Smooth muscle cell (in vitro differentiated cells): ENCODE measurements around the gene PCDH9. TPM values are rescaled to one million over a fixed set of nuclear protein-coding genes. Genes with fewer than 3 reads are reported as not detected.

ENCODE experiments used
- DNase-seq: peaks from one replicate; lab custom pipeline; 2025; ENCODE audit not compliant: unreplicated experiment; lab: John Stamatoyannopoulos, UW
- H2AFZ ChIP-seq: fragments of 200-600 bp; sonication (generic); 2 replicates; pipeline ENCODE4 v1.6.0; 2016; ENCODE audit warnings: antibody characterized with exemption, low read depth, mild to moderate bottlenecking
- H3F3A ChIP-seq: fragments of 200-600 bp; sonication (generic); 2 replicates; pipeline ENCODE4 v1.6.0; 2017; ENCODE audit warnings: antibody characterized with exemption, low read depth
- H3K27ac ChIP-seq: fragments of 200-600 bp; sonication (generic); 2 replicates; pipeline ENCODE4 v1.5.1; 2016; ENCODE audit warnings: low read depth, mild to moderate bottlenecking
- H3K27me3 ChIP-seq: fragments of 200-600 bp; sonication (generic); 2 replicates; pipeline ENCODE4 v1.6.1; 2016; ENCODE audit warnings: low read depth, mild to moderate bottlenecking
- H3K36me3 ChIP-seq: fragments of 200-600 bp; sonication (generic); 2 replicates; pipeline ENCODE4 v1.5.1; 2016; ENCODE audit warnings: low read depth
- H3K4me1 ChIP-seq: fragments of 200-600 bp; sonication (generic); 2 replicates; pipeline ENCODE4 v1.5.1; 2016; ENCODE audit warnings: low read depth
- H3K4me2 ChIP-seq: fragments of 200-600 bp; sonication (generic); 2 replicates; pipeline ENCODE4 v1.6.0; 2016; ENCODE audit warnings: mild to moderate bottlenecking
- H3K4me3 ChIP-seq: fragments of 200-600 bp; sonication (generic); 2 replicates; pipeline ENCODE4 v1.5.1; 2016; ENCODE audit warnings: mild to moderate bottlenecking
- H3K79me2 ChIP-seq: fragments of 200-600 bp; sonication (generic); 2 replicates; pipeline ENCODE4 v1.6.0; 2016; ENCODE audit warnings: low read depth, mild to moderate bottlenecking
- H3K9ac ChIP-seq: fragments of 200-600 bp; sonication (generic); 2 replicates; pipeline ENCODE4 v1.6.0; 2016; ENCODE audit warnings: low read depth
- H3K9me3 ChIP-seq: fragments of 200-600 bp; sonication (generic); replicated peaks from 2 replicates; pipeline ENCODE4 v1.5.1; 2016; ENCODE audit warnings: low read depth
- H4K20me1 ChIP-seq: fragments of 200-600 bp; sonication (generic); 2 replicates; pipeline ENCODE4 v1.6.0; 2016; ENCODE audit warnings: low read depth
- CTCF ChIP-seq: fragments of 200-600 bp; sonication (generic); IDR thresholded peaks from 2 replicates; pipeline ENCODE4 v1.5.1; 2017; ENCODE audit warnings: borderline replicate concordance, mild to moderate bottlenecking, antibody characterized with exemption; ENCODE audit not compliant: insufficient read depth, poor library complexity, severe bottlenecking
- WGBS: methylation state at CpG from one replicate; pipeline ENCODE4 v1.1.7; 2016; ENCODE audit warnings: low lambda C conversion rate; 5-methylcytosine and 5-hydroxymethylcytosine counted together
- polyA plus RNA-seq: library from polyadenylated mRNA; unstranded; fragments of >200 nt; fragmentation: Nextera tagmentation; extraction: Ambion mirVana; gene quantifications from 2 replicates; pipeline ENCODE4 v1.2.1, GENCODE V29; 2016
- total RNA-seq: library from RNA; depleted of rRNA; stranded (reverse); fragments of >200 nt; gene quantifications from 2 replicates; pipeline ENCODE4 v1.2.3, GENCODE V29; 2014

PCDH9 gene
- total and polyA plus RNA-seq, 2 experiments from 2014 or later = 0.65 to 1.9 TPM

DNA sequence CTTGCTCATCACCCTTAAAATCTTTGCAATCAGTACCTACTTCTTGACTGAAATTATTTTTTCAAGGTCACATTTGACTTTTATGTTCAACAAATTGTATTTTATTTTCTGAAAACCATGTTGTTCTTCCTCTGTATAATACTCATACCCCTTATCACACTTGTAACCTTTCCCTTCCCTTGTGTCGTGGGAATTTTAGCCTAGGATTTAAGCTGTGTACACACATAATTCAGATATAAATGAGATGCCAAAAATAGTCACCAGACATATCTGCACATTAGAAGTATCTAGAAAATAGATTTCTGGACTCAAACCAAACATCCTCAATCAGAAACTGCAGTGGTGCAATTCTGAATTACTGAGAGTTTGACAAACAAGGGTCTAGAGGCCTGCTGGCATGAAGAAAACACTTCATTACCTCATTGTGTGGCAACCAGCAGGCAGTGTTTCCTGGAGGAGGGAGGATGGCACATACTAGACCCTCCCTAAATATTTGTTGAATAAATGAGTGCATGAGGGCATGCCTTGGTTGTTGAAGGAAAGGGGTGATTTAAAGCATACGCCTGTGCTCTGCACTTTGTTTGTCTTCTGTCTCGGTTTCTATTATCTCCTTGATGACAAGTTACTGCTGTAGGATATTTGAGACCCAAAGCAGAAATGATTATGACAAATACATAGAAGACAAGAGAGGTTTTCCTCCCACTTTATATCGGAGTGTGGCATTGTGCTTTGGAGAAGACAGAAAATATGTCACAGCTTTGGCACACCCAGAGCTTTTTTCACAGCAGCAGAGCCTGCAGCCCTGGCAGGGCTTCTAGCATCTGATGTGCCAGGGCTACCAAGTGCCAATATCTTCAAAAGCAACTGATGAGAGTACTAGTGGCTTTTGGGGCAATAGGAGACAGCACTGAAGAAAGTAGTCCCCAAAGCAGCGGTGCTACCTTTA, 881.1 kb downstream of the PCDH9 start:
- H3K4me3 ChIP-seq = no peak overlapping the region
- no peak overlapping the region for H3K27ac ChIP-seq
- H3K36me3 ChIP-seq = no peaks in the 10 kb centered on the region
- peaks cover 3% of the 10 kb centered on the region for H3K4me1 ChIP-seq
- H3K79me2 ChIP-seq = no peaks in the 10 kb centered on the region
- no peaks in the 10 kb centered on the region for H4K20me1 ChIP-seq
- H3K4me2 ChIP-seq = no peak overlapping the region
- no peak overlapping the region for H3K9ac ChIP-seq
- WGBS = 59% methylated on average over 5 of the region's 5 CpGs
- H3K9me3 ChIP-seq = no peaks in the 10 kb centered on the region
- no peak for TF ChIP-seq CTCF
- no peak overlapping the region for H2AFZ ChIP-seq
- no peaks in the 10 kb centered on the region for H3K27me3 ChIP-seq
- no peak for DNase-seq
- no peaks in the 10 kb centered on the region for H3F3A ChIP-seq

- Histone ChIP-seq H3K4me1 (peaks cover 3% of the 10 kb centered on the region), H3K27me3 (no peaks in the 10 kb centered on the region), H3K9me3 (no peaks in the 10 kb centered on the region), H3K4me3 (no peak overlapping the region), H3K27ac (no peak overlapping the region), H3K36me3 (no peaks in the 10 kb centered on the region), H3F3A (no peaks in the 10 kb centered on the region), H3K9ac (no peak overlapping the region), H3K4me2 (no peak overlapping the region), H3K79me2 (no peaks in the 10 kb centered on the region), H2AFZ (no peak overlapping the region), H4K20me1 (no peaks in the 10 kb centered on the region)
- no peak for TF ChIP-seq CTCF
- 97% methylated on average over 4 of the region's 4 CpGs for WGBS
- DNase-seq = no peak
Measured at GRCh38 chr13:66347486-66348117, 882.5 kb downstream of the PCDH9 start.

- Histone ChIP-seq H3K9ac (no peak overlapping the region), H3K9me3 (no peaks in the 10 kb centered on the region), H3K27me3 (no peaks in the 10 kb centered on the region), H3K79me2 (no peaks in the 10 kb centered on the region), H4K20me1 (no peaks in the 10 kb centered on the region), H2AFZ (peak overlapping the region; percentile 25), H3K4me3 (no peak overlapping the region), H3K4me2 (no peak overlapping the region), H3K27ac (no peak overlapping the region), H3K4me1 (peaks cover 3% of the 10 kb centered on the region), H3F3A (no peaks in the 10 kb centered on the region), H3K36me3 (no peaks in the 10 kb centered on the region)
- TF ChIP-seq CTCF = no peak
- WGBS = 75% methylated on average over 8 of the region's 8 CpGs
- no peak for DNase-seq
Measured at GRCh38 chr13:66345971-66346370, 884.2 kb downstream of the PCDH9 start.

GRCh38 chr13:66345518-66345810, 884.7 kb downstream of the PCDH9 start:
- Histone ChIP-seq H3F3A (no peaks in the 10 kb centered on the region), H3K79me2 (no peaks in the 10 kb centered on the region), H3K4me3 (no peak overlapping the region), H4K20me1 (no peaks in the 10 kb centered on the region), H3K27me3 (no peaks in the 10 kb centered on the region), H3K9me3 (no peaks in the 10 kb centered on the region), H3K9ac (no peak overlapping the region), H3K4me2 (no peak overlapping the region), H2AFZ (no peak overlapping the region), H3K4me1 (peaks cover 3% of the 10 kb centered on the region), H3K36me3 (no peaks in the 10 kb centered on the region), H3K27ac (no peak overlapping the region)
- 92% methylated on average over 6 of the region's 6 CpGs for WGBS
- no peak for DNase-seq
- TF ChIP-seq CTCF = no peak
